ENCODE data around the gene USP34. TPM values are rescaled to one million over a fixed set of nuclear protein-coding genes. Genes with fewer than 3 reads are reported as not detected.
"Not testable (repeated sequence)": the region's sequence is repeated elsewhere in the genome, so short reads cannot be mapped to it uniquely, and the experiment has no call there.

The USP34 gene
- total RNA-seq, 2 donors from 2014 or later, result 66.0 to 76.0 TPM

DNA sequence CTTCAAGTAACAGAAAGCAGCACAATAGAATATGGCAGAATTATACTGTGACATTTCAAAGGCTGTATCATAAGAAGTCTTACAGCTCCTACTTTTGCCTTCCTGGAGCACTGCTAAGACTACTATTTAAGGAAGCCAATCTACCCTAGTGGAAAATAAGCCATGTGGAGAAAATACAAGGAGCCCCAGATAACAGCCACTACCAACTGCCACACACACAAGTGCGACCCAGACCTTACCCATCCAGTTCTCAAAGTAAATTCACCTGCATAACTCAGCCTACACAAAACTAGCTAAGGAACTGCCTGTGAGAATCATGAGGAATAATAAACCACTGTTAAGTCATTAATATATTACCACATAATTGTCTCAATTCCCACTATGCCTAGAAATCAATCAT, 66.4 kb downstream of the USP34 start:
- H3K4me1 ChIP-seq, result no peaks in the 10 kb centered on the region
- no peak overlapping the region for H3K4me3 ChIP-seq
- H3K9me3 ChIP-seq, result no peaks in the 10 kb centered on the region
- H3K36me3 ChIP-seq, result peaks cover 15% of the 10 kb centered on the region
- TF ChIP-seq, protein P1, sequence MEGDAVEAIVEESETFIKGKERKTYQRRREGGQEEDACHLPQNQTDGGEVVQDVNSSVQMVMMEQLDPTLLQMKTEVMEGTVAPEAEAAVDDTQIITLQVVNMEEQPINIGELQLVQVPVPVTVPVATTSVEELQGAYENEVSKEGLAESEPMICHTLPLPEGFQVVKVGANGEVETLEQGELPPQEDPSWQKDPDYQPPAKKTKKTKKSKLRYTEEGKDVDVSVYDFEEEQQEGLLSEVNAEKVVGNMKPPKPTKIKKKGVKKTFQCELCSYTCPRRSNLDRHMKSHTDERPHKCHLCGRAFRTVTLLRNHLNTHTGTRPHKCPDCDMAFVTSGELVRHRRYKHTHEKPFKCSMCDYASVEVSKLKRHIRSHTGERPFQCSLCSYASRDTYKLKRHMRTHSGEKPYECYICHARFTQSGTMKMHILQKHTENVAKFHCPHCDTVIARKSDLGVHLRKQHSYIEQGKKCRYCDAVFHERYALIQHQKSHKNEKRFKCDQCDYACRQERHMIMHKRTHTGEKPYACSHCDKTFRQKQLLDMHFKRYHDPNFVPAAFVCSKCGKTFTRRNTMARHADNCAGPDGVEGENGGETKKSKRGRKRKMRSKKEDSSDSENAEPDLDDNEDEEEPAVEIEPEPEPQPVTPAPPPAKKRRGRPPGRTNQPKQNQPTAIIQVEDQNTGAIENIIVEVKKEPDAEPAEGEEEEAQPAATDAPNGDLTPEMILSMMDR (IDR thresholded peaks at IDR 0.05), result no peak
- no peak for DNase-seq (ENCODE audit: low spot score)
- H3K27ac ChIP-seq, result no peak overlapping the region
- no peaks in the 10 kb centered on the region for H3K27me3 ChIP-seq

DNA sequence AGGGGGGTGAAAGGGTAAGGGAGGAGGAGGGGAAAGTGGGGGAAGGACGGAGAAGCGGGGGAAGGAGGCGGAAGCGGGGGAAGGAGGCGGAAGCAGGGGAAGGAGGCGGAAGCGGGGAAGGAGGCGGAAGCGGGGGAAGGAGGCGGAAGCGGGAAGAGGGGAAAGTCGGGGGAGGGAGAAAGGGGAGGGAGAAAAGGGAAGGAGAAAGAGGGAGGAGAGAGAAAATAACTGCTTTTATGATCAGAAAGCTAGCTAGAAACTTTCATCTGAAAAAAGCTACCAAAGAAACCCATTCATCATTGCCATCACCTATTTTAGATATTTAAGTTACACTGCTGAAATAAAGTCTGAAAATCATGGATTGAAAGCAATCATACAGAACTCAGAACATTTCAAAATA, 72.5 kb downstream of the USP34 start:
- no peak overlapping the region for H3K27ac ChIP-seq
- DNase-seq (ENCODE audit: low spot score), result no peak
- TF ChIP-seq, protein P1 (IDR thresholded peaks at IDR 0.05), result no peak
- peaks cover 8% of the 10 kb centered on the region for H3K36me3 ChIP-seq
- no peaks in the 10 kb centered on the region for H3K4me1 ChIP-seq
- no peaks in the 10 kb centered on the region for H3K27me3 ChIP-seq
- no peak overlapping the region for H3K4me3 ChIP-seq
- H3K9me3 ChIP-seq, result no peaks in the 10 kb centered on the region

DNA sequence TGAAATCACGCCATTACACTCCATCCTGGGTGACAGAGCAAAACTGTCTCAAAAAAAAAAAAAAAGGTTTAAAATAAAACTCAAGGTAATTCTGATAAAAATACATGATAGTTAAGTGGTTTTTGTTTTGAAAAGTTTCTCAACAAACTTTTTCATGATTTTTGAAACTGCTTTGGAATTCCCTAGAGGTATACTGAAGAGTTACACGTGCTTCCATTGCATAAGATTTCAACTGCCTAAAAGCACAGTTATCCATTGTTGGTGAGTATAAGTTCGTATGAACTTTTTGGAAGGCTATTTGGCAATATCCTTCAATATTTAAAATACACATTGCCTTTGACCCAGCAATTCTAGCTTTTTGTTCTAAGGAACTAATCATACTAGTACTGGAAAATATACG, 74.9 kb downstream of the USP34 start:
- H3K27ac ChIP-seq, result no peak overlapping the region
- no peaks in the 10 kb centered on the region for H3K9me3 ChIP-seq
- H3K4me1 ChIP-seq, result no peaks in the 10 kb centered on the region
- H3K27me3 ChIP-seq, result no peaks in the 10 kb centered on the region
- no peak overlapping the region for H3K4me3 ChIP-seq
- DNase-seq (ENCODE audit: low spot score), result no peak
- TF ChIP-seq, protein P1 (IDR thresholded peaks at IDR 0.05), result no peak
- H3K36me3 ChIP-seq, result peaks cover 12% of the 10 kb centered on the region

DNA sequence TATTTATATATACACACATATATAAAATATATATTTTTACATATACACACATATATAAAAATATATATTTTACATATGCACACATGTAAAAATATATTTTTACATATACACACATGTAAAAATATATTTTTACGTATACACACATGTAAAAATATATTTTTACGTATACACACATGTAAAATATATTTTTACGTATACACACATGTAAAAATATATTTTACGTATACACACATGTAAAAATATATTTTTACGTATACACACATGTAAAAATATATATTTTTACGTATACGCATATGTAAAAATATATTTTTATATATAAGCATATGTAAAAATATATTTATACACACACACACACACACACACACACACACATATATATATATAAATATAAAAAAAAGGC, 83.3 kb downstream of the USP34 start:
- not testable (repeated sequence) for H3K9me3 ChIP-seq; H3K4me1 ChIP-seq; H3K27me3 ChIP-seq; H3K4me3 ChIP-seq; H3K27ac ChIP-seq; DNase-seq (ENCODE audit: low spot score)
- H3K36me3 ChIP-seq, result peaks cover 11% of the 10 kb centered on the region

DNA sequence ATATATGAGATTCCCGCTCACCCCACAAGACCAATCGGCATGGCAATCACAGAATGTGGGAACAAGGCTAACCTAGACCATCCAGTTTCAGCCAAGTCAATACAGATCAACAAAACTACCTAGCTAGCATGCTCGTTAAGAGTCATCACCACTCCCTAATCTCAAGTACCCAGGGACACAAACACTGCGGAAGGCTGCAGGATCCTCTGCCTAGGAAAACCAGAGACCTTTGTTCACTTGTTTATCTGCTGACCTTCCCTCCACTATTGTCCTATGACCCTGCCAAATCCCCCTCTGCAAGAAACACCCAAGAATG, 90.0 kb downstream of the USP34 start:
- not testable (repeated sequence) for H3K4me3 ChIP-seq; H3K27me3 ChIP-seq; DNase-seq (ENCODE audit: low spot score); H3K4me1 ChIP-seq; H3K9me3 ChIP-seq
- peak overlapping the region in 1 of 2 donors; percentile 66 for H3K27ac ChIP-seq
- peaks cover 28% of the 10 kb centered on the region for H3K36me3 ChIP-seq

DNA sequence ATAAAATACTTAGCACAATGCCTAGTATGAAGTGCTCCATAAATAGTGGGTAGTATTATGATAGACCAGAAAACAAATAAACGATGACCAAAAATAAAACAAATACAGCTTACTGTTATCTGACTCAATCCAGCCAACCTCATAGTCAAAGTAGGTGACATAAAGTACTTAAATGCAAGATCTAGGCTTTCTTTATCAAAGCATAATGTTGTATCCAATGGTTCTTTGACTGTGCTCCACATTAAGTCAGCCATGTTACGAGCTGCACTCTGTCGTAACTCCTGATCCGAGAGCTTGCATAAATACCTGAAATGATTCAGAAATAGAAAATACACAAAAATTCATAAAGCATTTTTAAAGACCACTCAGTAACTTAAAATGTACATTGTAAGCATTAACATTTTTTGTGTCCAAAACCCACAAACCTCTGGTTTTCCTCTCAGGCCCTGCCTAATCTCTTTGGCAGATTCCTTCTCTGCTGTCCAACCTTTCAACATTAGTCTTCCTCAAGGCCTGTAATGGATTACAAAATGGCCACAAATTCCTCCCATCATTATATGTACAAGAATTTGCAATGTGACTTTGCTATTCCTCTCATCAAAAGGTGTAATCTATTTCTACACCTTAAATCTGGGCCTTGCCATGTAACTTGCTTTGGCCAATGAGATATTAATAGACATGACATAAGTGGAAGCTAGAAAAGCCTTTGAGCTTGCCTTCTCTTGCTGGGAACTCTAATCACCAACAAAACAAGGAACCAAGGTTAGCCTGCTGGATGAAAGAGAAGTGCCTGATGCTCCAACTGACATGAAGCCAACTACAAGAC, 90.6 kb downstream of the USP34 start:
- TF ChIP-seq, protein P1 (IDR thresholded peaks at IDR 0.05), result no peak
- no peak for DNase-seq (ENCODE audit: low spot score)
- Histone ChIP-seq H3K36me3 (peaks cover 28% of the 10 kb centered on the region), H3K4me3 (no peak overlapping the region), H3K27ac (peak overlapping the region in 1 of 2 donors; percentile 66), H3K27me3 (no peaks in the 10 kb centered on the region), H3K4me1 (no peaks in the 10 kb centered on the region), H3K9me3 (no peaks in the 10 kb centered on the region)

DNA sequence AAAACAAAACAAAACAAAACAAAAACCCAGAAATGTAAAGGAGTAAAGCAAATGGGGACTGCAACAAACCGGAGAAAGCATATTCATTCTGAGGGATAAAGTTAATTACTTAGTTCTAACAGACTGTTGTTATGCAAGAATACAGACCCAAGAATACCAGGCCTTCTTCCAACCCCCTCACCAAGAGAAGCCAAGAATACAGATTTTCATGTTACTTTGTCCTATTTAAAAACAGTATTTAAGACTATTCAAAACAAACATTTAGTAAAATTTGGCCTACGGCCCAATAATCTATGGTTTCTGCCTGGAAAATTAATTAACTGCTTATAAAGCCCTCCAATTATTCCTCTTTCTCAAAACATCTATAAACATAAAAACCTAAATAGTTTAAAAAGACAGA, 91.4 kb downstream of the USP34 start:
- H3K27me3 ChIP-seq, result no peaks in the 10 kb centered on the region
- DNase-seq (ENCODE audit: low spot score), result no peak
- H3K36me3 ChIP-seq, result peaks cover 33% of the 10 kb centered on the region
- H3K4me1 ChIP-seq, result no peaks in the 10 kb centered on the region
- H3K4me3 ChIP-seq, result no peak overlapping the region
- no peaks in the 10 kb centered on the region for H3K9me3 ChIP-seq
- TF ChIP-seq, protein P1 (IDR thresholded peaks at IDR 0.05), result no peak
- H3K27ac ChIP-seq, result peak overlapping the region in 1 of 2 donors; percentile 66
